GM18498 (cell line): ENCODE measurements around the gene SELPLG.
"Not testable (repeated sequence)": the region's sequence is repeated elsewhere in the genome, so short reads cannot be mapped to it uniquely, and the experiment has no call there.

Experiments used
- ATAC-seq: cut with Tn5 transposase; IDR thresholded peaks from one replicate; pipeline ENCODE4 v1.9.1; 2021; ENCODE audit warnings: mild to moderate bottlenecking, moderate library complexity; ENCODE audit not compliant: unreplicated experiment

The SELPLG gene

GRCh38 chr12:108620236-108620879 lies 13.3 kb downstream of the SELPLG start:
- ATAC-seq: no peak

GRCh38 chr12:108619369-108620160 lies 14.1 kb downstream of the SELPLG start:
- no peak for ATAC-seq

GRCh38 chr12:108618953-108619274 lies 14.8 kb downstream of the SELPLG start:
- ATAC-seq: not testable (repeated sequence)

- peak; percentile 49 for ATAC-seq
Measured at GRCh38 chr12:108618079-108618952, 15.4 kb downstream of the SELPLG start.

GRCh38 chr12:108616941-108617858 lies 16.5 kb downstream of the SELPLG start:
- peak; percentile 82 for ATAC-seq

DNA sequence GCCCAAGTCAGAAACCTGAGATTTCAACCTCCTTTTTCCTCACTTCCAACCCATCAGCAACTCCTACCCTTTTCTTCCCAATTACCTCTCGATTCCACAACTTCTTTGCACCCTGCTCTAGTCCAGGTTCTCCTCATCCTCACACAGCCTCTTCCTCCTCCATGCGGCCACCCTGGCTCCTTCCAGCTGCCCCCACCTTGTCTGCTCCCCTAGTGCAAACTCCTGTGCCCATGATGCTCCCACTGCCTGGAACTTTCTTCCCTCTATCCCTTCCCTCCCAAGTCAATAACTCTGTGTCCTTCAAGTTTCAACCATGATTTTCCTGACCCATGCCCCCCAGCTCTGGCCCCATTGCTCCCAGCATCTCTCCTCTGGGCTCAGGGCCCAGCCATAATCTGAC lies 17.3 kb downstream of the SELPLG start:
- no peak for ATAC-seq

DNA sequence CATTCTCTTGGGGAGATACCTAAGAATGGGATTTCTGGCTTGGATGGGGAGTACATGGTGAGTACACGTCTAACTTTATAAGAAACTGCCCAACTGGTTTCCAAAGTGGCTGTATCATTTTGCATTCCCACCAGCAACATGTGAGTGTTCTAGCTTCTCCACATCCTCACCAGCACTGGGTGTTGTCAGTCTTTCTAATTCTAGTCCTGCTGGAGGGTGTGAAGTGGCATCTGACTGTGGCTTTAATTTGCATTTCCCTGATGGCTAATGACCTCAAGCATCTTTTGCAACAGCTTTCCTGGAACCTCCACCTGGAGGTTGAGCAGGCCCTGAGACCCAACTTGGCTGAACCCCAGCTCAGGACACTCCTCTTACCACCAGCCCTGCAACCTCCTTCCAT lies 17.8 kb downstream of the SELPLG start:
- ATAC-seq: no peak

DNA sequence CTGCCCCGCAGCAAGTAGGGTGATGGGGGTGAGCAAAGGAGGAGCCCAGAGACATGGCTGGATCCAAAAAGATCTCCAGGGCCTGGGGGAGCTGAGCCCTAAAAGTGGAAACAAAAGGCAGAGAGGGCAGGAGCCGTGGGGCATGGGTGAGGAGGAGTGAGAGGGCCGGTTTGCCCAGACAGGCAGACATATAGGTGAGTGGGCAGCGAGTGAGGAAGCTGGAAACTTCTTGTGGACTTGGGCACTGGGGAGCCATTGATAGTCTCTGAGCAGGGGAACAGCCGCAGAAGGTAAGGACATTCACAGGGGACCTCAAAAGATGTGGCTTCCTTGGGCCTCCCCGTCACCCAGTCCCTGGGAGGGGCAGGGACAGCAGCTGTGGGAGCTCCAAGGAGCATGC lies 19.1 kb downstream of the SELPLG start:
- ATAC-seq: no peak

DNA sequence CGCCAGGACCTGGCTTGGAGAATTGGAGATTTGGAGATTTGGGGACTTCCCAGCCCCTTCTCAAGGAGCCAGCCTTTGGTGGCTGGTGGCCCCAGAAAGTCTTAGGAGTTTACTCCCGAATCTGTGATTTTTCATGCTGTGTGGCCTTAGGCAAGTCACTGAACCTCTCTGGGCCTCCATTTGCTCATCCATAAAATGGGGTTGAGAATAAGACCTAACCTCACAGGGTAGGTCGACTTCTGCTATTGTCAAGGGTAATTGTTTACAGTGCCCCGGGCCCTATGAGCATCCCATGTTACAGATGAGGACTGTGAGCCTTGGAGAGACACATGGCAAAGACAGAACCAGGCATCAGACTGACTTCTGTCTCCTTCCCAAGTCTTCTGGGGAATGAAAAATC lies 19.7 kb downstream of the SELPLG start:
- ATAC-seq: no peak

DNA sequence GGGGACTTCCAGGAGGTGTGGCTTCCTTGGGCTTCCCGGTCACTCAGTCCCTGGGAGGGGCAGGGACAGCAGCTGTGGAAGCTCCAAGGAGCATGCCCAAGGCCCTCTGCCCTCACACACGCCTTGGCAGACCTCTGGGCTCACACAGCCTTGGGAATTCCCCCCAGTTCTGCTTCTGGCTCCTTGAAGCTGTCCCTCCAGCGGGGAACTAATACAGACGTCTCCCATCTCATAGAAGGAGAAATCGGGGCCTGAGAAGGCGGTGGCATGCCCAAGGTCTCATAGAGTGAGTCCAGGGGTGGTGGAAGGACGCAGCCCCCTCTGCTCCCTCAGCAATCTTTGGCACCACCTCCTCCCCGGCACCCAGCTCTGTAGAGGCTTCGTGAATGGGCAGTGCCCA lies 20.1 kb downstream of the SELPLG start:
- no peak for ATAC-seq

GRCh38 chr12:108612788-108613282 lies 20.9 kb downstream of the SELPLG start:
- ATAC-seq: no peak

DNA sequence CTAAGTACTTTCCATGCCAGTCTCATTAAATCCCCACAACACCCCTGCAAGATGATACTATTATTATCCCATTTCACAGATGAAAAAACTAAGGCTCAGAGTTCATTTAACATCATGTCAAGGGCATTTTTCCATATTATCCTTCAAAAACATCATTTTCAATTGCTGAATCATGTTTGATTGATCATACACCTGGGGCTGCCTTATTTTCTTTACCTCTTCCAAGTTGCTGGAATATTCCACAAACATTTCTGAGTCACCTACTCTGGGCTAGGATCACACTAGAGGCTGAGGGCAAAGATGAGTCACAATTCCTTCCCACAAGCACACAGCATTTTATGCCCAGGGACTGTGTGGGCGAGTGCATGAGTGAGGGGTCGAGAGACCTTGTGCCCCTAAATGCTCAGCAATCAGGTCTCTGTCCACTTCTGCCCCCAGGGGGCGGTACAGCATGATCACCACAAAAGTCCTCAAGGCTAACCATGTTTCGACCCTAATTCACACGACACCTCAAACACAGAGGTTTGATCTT lies 21.7 kb downstream of the SELPLG start:
- no peak for ATAC-seq

DNA sequence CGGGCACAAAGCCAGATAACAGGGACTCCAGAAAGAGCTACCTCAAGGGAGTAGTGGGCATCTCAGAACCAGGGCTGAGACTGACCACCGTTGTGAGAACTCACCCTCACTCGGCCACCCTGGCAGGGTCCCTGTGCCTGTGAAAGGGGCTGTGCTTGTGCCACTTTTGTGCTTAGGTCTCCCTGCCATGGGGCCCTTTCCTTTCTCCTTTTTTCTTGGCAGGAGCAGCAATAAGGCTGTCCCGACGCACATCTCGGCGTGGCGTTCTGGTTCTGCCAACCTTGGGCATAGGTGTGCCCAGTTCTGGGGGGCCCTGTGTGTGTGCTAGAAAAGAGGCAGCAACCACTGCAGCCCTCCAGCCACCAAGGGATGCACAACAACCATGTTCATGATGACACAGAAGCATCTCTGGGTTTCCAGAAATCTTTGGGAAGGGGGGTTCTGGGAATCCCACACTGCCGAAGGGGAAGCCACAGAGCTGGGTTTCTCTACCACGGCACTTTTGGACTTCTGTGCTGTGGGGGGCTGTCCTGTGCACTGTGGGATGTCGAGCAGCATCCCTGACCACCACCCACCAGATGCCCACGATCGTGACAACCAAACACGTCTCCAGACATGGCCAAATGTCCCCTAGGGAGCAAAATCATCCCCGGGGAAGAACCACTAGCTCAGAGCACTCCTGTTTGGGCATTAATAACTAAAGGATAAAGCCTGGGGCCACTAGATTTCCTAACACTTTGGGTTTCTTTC lies 22.7 kb downstream of the SELPLG start:
- no peak for ATAC-seq

DNA sequence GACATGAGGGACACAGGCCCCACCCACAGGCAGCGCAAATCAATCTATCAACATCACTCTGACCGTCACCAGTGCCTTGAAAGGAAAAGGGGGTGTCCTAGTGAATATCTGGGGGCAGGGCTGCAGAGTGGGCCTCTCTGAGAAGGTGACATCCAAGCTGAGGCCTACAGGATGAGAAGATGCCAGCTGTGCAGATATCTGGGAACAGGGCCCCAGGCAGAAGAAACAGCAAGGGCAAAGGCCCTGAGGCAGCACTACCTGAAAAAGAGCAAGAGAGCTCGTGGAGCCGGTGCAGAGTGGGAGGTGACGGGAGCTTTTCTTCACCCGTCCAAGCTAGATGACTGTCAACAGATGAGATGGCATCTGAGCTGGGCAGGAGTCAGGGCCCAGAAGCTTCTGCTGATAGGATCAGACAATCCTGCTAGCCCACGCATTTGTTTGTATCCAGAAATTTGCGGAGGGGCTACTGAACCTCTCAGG lies 23.3 kb downstream of the SELPLG start:
- ATAC-seq: no peak

DNA sequence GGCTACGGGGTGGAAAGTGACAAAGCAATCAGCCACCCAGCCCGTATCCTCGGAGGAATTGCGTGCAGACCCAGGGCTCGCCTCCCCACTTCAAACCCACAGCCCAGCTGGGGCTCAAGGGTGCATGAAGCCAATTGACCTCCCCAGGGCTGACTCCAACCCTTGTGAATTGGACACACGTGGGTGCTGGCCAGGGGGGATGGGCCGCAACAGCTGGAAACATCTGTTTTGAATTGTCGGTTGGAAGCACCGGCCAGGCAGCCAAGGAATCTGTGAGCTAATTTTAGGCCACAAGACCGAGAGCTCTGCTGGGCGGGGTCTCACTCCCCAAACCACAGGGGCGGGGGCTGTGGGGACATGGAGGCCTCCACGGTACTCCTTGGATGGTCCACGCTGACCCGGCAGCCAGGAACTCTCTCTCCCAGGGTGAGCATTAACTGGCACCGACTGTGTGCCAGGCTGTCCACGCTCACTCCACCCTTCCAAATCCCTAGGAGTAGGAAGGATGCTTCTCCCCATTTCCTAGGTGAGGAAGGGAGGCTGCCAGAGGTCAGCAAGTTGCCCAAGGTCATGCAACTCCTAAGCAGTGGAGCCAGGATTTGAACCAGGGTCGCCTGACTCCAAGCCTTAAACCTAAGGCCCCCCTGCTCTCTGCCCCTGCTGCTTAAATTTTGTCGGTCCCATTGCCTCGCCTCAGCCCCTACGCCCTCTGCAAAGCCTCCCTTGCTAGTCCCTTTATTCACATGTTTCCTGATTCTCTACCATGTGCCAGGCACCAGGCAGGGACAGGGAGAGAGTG lies 24.0 kb downstream of the SELPLG start:
- no peak for ATAC-seq

DNA sequence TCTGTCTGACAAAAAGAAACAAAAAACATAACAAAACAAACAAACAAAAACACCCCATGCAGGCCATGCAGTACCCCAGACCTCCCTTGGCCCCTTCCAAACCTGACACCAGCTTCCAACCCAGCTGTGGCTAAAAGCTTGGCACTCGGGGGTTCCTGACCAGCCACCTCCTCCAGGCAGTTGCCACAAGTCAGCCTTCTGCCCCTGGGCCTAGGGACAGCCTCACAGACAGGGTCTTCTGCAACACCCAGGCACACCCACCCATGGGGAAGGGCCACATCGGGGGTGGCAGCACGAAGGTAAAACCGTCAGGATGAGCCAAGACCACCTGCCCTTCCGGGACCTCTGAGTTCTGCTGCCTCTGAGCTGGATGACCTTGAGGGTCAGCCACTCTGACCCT lies 25.1 kb downstream of the SELPLG start:
- no peak for ATAC-seq

GRCh38 chr12:108607981-108608600 lies 25.6 kb downstream of the SELPLG start:
- no peak for ATAC-seq

GRCh38 chr12:108606492-108606891 lies 27.2 kb downstream of the SELPLG start:
- no peak for ATAC-seq
